ENCODE results near the gene GADD45G. TPM values are rescaled to one million over a fixed set of nuclear protein-coding genes. Genes with fewer than 3 reads are reported as not detected.

GADD45G gene
- total RNA-seq, 4 donors from 2014 or later = 5.5 to 13.9 (median 8.2) TPM

DNA sequence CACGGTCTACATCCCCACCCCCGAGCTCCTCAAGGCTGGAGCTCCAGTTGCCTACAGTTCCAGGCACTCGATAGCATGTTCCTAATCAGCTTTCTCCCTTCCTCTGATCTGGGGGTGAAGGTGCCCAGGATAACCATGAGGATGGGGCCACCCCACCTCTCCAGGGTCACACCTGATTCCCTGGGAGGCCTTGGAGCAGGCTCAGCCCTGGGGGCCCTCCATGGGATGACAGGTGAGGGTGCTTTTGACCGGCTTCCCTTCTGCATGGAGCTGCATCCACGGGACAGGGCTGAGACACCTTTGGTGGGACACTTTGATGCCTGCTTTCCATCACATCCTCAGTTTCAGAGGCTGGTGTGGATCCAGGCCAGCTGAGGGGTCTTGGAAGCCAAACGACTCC is 28.6 kb downstream of the GADD45G start:
- TF ChIP-seq, protein P1, sequence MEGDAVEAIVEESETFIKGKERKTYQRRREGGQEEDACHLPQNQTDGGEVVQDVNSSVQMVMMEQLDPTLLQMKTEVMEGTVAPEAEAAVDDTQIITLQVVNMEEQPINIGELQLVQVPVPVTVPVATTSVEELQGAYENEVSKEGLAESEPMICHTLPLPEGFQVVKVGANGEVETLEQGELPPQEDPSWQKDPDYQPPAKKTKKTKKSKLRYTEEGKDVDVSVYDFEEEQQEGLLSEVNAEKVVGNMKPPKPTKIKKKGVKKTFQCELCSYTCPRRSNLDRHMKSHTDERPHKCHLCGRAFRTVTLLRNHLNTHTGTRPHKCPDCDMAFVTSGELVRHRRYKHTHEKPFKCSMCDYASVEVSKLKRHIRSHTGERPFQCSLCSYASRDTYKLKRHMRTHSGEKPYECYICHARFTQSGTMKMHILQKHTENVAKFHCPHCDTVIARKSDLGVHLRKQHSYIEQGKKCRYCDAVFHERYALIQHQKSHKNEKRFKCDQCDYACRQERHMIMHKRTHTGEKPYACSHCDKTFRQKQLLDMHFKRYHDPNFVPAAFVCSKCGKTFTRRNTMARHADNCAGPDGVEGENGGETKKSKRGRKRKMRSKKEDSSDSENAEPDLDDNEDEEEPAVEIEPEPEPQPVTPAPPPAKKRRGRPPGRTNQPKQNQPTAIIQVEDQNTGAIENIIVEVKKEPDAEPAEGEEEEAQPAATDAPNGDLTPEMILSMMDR (IDR thresholded peaks at IDR 0.05; ENCODE audit: low read depth) = no peak

DNA sequence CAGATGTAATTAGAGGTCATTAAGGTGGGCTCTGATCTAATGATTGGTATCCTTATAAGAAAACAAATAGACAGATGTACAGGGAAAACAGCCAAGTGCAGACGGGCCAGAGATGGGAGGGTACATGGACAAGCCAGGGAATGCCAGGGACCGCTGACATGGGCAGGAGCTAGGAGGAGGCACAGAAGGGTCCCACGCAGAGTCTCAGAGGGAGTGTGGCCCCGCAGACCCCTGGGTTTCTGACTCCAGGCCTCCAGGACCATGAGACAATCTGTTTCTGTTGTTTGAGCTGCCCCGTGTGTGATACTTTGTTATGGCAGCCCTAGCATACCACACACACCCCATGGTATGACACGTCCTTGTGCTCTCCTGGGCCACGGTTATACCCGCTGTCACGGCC is 29.1 kb downstream of the GADD45G start:
- TF ChIP-seq, protein P1 (IDR thresholded peaks at IDR 0.05; ENCODE audit: low read depth) = no peak

DNA sequence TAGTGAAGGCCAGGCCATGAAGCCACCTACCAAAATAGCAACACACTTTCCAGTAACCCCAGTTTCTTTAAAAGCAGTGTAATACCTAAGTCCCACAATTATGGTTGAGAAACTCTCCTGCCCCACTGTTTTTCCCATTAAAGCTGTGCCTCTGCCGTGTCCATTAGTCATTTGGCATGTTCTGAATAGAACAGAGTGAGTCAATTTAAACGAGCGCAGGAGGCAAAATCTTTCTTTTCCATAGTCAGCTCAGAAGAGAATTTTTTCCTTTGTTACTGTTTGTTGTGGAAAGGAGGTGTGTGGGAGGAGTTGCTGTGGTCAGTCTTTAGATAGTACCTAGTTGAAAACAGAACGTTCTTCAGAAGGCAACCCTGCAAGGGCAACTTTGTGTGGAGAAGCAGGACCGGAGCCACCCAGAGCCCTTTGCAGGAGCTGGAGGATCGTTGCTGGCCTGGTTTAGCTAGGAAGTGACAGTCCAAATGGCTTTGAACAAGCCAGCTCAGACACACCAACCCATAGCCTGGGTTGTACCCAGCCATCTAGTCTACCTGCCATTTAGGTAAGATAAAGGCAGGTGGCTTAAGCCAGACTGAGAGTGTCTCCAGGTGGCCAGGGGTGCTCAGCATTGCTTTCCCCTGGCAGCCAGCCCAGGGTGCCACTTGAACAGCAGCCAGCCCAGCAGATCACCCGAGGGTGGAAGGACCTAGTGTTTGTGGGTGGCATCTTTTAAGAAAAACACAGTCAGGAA is 30.4 kb downstream of the GADD45G start:
- TF ChIP-seq, protein P1 (IDR thresholded peaks at IDR 0.05; ENCODE audit: low read depth) = no peak

DNA sequence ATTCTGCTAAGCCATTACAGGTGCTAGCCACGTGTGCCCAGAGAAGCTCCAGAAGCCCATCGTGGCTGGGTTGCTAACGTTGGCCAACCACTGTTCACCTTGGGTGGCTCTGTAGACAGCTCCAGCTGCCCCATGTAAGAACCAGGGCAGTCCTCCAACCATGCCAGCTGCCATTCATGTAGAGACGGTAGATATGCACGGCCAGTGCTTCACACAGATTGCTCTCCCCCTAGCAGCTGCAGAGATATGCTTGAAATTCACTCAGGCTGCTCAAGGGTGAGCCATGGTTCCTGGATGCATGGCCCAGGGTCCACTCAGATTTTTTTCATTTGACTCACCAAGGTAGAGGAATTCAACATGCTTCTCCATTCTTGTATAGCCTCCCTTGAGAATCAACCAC is 31.0 kb downstream of the GADD45G start:
- TF ChIP-seq, protein P1 (IDR thresholded peaks at IDR 0.05; ENCODE audit: low read depth) = no peak

DNA sequence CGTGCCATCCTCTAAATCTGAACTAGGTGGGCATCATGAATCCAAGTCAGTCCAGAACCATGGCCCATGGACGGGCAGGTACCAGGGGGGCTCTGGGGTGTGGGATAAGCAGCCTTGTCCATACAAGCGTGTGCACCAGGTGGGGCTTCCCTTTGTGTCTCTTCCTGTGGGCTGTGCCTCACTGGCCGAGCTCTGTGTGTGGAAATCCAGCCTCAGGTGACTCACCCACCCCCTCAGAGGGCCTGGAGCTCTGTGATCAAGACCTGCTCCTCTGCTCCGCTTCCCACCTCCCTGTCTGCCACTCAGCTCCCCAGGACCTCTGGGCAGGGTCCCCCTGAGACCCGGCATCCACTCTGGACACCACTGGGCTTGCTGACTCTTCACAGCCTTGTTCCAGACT is 33.0 kb downstream of the GADD45G start:
- TF ChIP-seq, protein P1 (IDR thresholded peaks at IDR 0.05; ENCODE audit: low read depth) = no peak

DNA sequence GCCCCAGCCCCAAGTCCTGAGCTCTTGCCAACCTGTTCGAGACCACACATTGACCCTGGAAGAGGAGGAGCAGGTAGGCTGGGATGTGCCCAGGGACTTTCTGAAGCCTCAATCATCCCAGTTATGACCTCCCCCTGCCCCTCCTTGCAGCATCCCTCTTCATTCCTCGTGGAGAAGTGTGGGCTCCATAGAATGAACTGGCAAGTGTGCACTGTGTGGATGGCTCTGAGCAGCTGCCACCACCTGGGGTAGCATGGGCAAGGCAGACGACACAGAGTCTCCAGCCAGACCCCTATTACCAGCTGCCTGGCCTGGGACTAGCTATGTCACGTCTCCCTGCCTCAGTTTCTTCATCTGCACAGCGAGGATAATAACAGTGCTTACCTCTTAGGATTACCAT is 33.5 kb downstream of the GADD45G start:
- TF ChIP-seq, protein P1 (IDR thresholded peaks at IDR 0.05; ENCODE audit: low read depth) = no peak

DNA sequence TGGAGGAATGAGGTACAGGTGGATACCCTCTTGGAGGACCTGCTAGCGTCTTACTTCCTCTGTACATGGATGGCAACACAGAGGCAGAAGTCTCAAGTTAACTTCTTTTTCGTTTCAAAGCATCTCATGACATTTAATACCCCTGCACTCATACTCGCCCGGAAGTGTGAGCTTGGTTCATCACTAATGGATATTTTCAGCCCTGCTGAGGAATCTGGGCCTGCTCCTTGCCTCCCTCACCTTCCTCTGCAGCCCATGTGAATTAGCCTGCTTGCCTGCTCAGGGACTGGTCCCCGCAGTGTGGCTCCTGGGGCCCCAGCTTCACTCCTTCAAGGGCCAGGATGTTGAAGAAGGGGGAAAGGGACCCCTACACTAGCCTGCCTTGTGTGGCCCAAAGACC is 34.1 kb downstream of the GADD45G start:
- TF ChIP-seq, protein P1 (IDR thresholded peaks at IDR 0.05; ENCODE audit: low read depth) = no peak

All from subcutaneous adipose tissue (tissue), 4 donors.